HCT116 (cell line): ENCODE data around the gene RSRC1. TPM values are rescaled to one million over a fixed set of nuclear protein-coding genes. Genes with fewer than 3 reads are reported as not detected.

Source experiments
- ATAC-seq: fragments of 200-7000 bp; cut with Tn5 transposase; 2 replicates; pipeline ENCODE4 v1.9.1; 2020; ENCODE audit warnings: mild to moderate bottlenecking, moderate library complexity
- BruUV-seq: library from RNA; stranded (reverse); fragments of 400-500 nt; replicated peaks from 2 replicates; lab custom pipeline; 2021; lab: Mats Ljungman, UMichigan
- CTCF ChIA-PET: fragments of 300-600 bp; sonication (Branson Sonifier 250); formaldehyde crosslinking; loops from one replicate; lab custom pipeline; 2021; ENCODE audit warnings: antibody characterized with exemption; lab: Charles Lee
- POLR2A ChIA-PET: fragments of 300-600, 350-600 bp; sonication (Branson Sonifier 250); formaldehyde crosslinking; loops from one replicate; lab custom pipeline; 2021; ENCODE audit warnings: antibody characterized with exemption; lab: Charles Lee
- RAD21 ChIA-PET, 2 experiments: fragments of 300-600 bp; sonication (Branson Sonifier 250); formaldehyde crosslinking; loops; one replicate each; lab custom pipeline; 2023; ENCODE audit warnings: low total read pairs in 2 of 2; ENCODE audit not compliant: uncharacterized antibody in 2 of 2, unreplicated experiment in 2 of 2, low non-redundant PET in 1 of 2; lab: Charles Lee
- DNase-seq: peaks from one replicate; pipeline ENCODE4 v3.0.0-alpha.2; 2010; ENCODE audit warnings: low read depth, low spot score
- H2AFZ ChIP-seq: fragments of 200-600 bp; shearing (Covaris generic), sonication (generic); 2 replicates; pipeline ENCODE4 v1.6.1; 2017; ENCODE audit warnings: low read depth, mixed run types, mixed read lengths, antibody characterized with exemption, low read length; ENCODE audit not compliant: poor library complexity, severe bottlenecking
- H3K27ac ChIP-seq: 2 replicates; pipeline ENCODE4 v1.5.1; 2012; ENCODE audit warnings: low read depth, low read length
- H3K27me3 ChIP-seq: fragments of 200-600 bp; sonication (generic); 2 replicates; pipeline ENCODE4 v1.6.1; 2016; ENCODE audit warnings: mixed run types, low read length, mixed read lengths; ENCODE audit not compliant: insufficient read depth
- H3K36me3 ChIP-seq, 2 experiments: fragments of 200-500 bp in 1 of 2; fragments of 200-600 bp in 1 of 2; sonication (Bioruptor generic) in 1 of 2; sonication (generic) in 1 of 2; 2 replicates each; pipeline versions ENCODE4 v1.5.1 to v1.6.1; 2014 to 2016; ENCODE audit warnings: low read length in 2 of 2, inconsistent platforms in 1 of 2, mixed read lengths in 1 of 2, mixed run types in 1 of 2; ENCODE audit not compliant: insufficient read depth in 2 of 2, control insufficient read depth in 1 of 2
- H3K4me1 ChIP-seq, 2 experiments: fragments of 200-600 bp in 1 of 2; sonication (generic) in 1 of 2; 2 replicates each; pipeline versions ENCODE4 v1.5.1 to v1.6.1; 2012 to 2017; ENCODE audit warnings: low read length in 2 of 2, inconsistent platforms in 1 of 2, mild to moderate bottlenecking in 1 of 2, mixed read lengths in 1 of 2, mixed run types in 1 of 2, moderate library complexity in 1 of 2; ENCODE audit not compliant: insufficient read depth in 2 of 2, control insufficient read depth in 1 of 2
- H3K4me2 ChIP-seq: fragments of 200-600 bp; sonication (generic); 2 replicates; pipeline ENCODE4 v1.6.1; 2017; ENCODE audit warnings: mixed run types, low read length, mixed read lengths
- H3K4me3 ChIP-seq, 2 experiments: fragments of 200-600 bp in 1 of 2; sonication (generic) in 1 of 2; replicated peaks in 1 of 2; 2 replicates each; pipeline ENCODE4 v1.5.1; 2011 to 2016; ENCODE audit warnings: low read length in 2 of 2, control low read depth in 1 of 2, low read depth in 1 of 2, mild to moderate bottlenecking in 1 of 2, mixed read lengths in 1 of 2, mixed run types in 1 of 2
- H3K79me2 ChIP-seq: fragments of 200-600 bp; sonication (generic); 2 replicates; pipeline ENCODE4 v1.6.1; 2017; ENCODE audit warnings: mild to moderate bottlenecking, mixed run types, low read length, moderate library complexity, mixed read lengths; ENCODE audit not compliant: insufficient read depth
- H3K9ac ChIP-seq: fragments of 200-600 bp; sonication (generic); 2 replicates; pipeline ENCODE4 v1.6.1; 2016; ENCODE audit warnings: low read length, mixed read lengths
- H3K9me2 ChIP-seq: fragments of 200-600 bp; sonication (generic), shearing (Covaris generic); 2 replicates; pipeline ENCODE4 v1.6.1; 2017; ENCODE audit warnings: mixed run types, mild to moderate bottlenecking, moderate library complexity; ENCODE audit not compliant: insufficient read depth
- H3K9me3 ChIP-seq, 2 experiments: fragments of 200-500 bp in 1 of 2; fragments of 200-600 bp in 1 of 2; sonication (Bioruptor generic) in 1 of 2; sonication (generic) in 1 of 2; 2 replicates each; pipeline ENCODE4 v1.6.1; 2014 to 2017; ENCODE audit warnings: low read length in 2 of 2, mixed read lengths in 2 of 2, inconsistent platforms in 1 of 2, low read depth in 1 of 2, mild to moderate bottlenecking in 1 of 2, mixed run types in 1 of 2, moderate library complexity in 1 of 2; ENCODE audit not compliant: control insufficient read depth in 1 of 2, insufficient read depth in 1 of 2
- H4K20me1 ChIP-seq: fragments of 200-600 bp; sonication (generic), shearing (Covaris generic); 2 replicates; pipeline ENCODE4 v1.6.1; 2017; ENCODE audit warnings: mixed run types, mild to moderate bottlenecking, moderate library complexity; ENCODE audit not compliant: insufficient read depth
- ATF3 ChIP-seq: IDR thresholded peaks from 2 replicates; pipeline ENCODE4 v1.6.1; 2012
- CBX3 ChIP-seq: IDR thresholded peaks from 2 replicates; pipeline ENCODE4 v1.6.1; 2012; ENCODE audit warnings: low read depth
- CEBPB ChIP-seq: IDR thresholded peaks from 2 replicates; pipeline ENCODE4 v1.6.1; 2012; ENCODE audit warnings: low read depth
- EGR1 ChIP-seq: IDR thresholded peaks from 2 replicates; pipeline ENCODE4 v1.6.1; 2012; ENCODE audit warnings: low read depth
- ELF1 ChIP-seq: IDR thresholded peaks from 2 replicates; pipeline ENCODE4 v1.6.1; 2012; ENCODE audit warnings: low read depth, borderline replicate concordance
- EZH2phosphoT487 ChIP-seq: fragments of 200-600 bp; IDR thresholded peaks from 2 replicates; pipeline ENCODE4 v1.6.1; 2018; ENCODE audit warnings: antibody characterized with exemption, borderline replicate concordance
- FOSL1 ChIP-seq: IDR thresholded peaks from 2 replicates; pipeline ENCODE4 v1.6.1; 2012; ENCODE audit warnings: low read depth
- JUND ChIP-seq: IDR thresholded peaks from 2 replicates; pipeline ENCODE4 v1.6.1; 2012
- MAX ChIP-seq: IDR thresholded peaks from 2 replicates; pipeline ENCODE4 v1.6.1; 2012
- POLR2AphosphoS5 ChIP-seq: IDR thresholded peaks from 2 replicates; pipeline ENCODE4 v1.6.1; 2011; ENCODE audit warnings: mild to moderate bottlenecking, low read depth, low read length, moderate library complexity
- RAD21 ChIP-seq: IDR thresholded peaks from 2 replicates; pipeline ENCODE4 v1.6.1; 2012; ENCODE audit warnings: low read depth, mild to moderate bottlenecking
- SIN3A ChIP-seq: IDR thresholded peaks from 2 replicates; pipeline ENCODE4 v1.6.1; 2012; ENCODE audit warnings: low read depth
- SP1 ChIP-seq: IDR thresholded peaks from 2 replicates; pipeline ENCODE4 v1.6.1; 2012; ENCODE audit warnings: low read depth
- SRF ChIP-seq: IDR thresholded peaks from 2 replicates; pipeline ENCODE4 v1.6.1; 2012; ENCODE audit warnings: low read depth
- ZFX ChIP-seq: fragments of 450-650 bp; IDR thresholded peaks from 2 replicates; pipeline ENCODE4 v1.6.1; 2017
- ZNF274 ChIP-seq: fragments of 200-500 bp; sonication (Bioruptor generic); IDR thresholded peaks from 2 replicates; pipeline ENCODE4 v1.6.1; 2014; ENCODE audit warnings: mild to moderate bottlenecking, low read depth, low read length, inconsistent platforms
- intact Hi-C: fragments of 100-400 bp; cut with micrococcal nuclease; formaldehyde crosslinking; loops from 2 replicates; pipeline ENCODE4 v1.10.0; 2022
- total RNA-seq: library from RNA; stranded (reverse); gene quantifications from one replicate; pipeline ENCODE4 v1.2.1, GENCODE V29; 2021; ENCODE audit not compliant: unreplicated experiment

RSRC1 gene
- total RNA-seq, 1 experiment from 2014 or later: 37.1 TPM

GRCh38 chr3:158493931-158494330 lies 384.0 kb downstream of the RSRC1 start:
- no peak overlapping the region for H3K4me2 ChIP-seq
- RAD21 ChIA-PET: no interaction called here
- H3K4me1 ChIP-seq: no peaks in the 10 kb centered on the region
- H3K9ac ChIP-seq: no peak overlapping the region
- ATAC-seq: no peak
- no peaks in the 10 kb centered on the region for H3K36me3 ChIP-seq
- H4K20me1 ChIP-seq: no peaks in the 10 kb centered on the region
- H3K4me3 ChIP-seq: no peak overlapping the region
- no TSS peak for BruUV-seq
- TF ChIP-seq SP1: no peak
- TF ChIP-seq ELF1: no peak
- no peak for TF ChIP-seq ZFX
- no peak for TF ChIP-seq EGR1
- no peak for TF ChIP-seq EZH2phosphoT487
- TF ChIP-seq FOSL1: no peak
- no peak for TF ChIP-seq CEBPB
- TF ChIP-seq RAD21: no peak
- TF ChIP-seq MAX: no peak
- no peak for TF ChIP-seq CBX3
- TF ChIP-seq POLR2AphosphoS5: no peak
- no peak for TF ChIP-seq ATF3
- no peak for TF ChIP-seq SRF
- no peak for TF ChIP-seq JUND
- no peak for TF ChIP-seq ZNF274
- TF ChIP-seq SIN3A: no peak
- CTCF ChIA-PET: no interaction called here
- H2AFZ ChIP-seq: no peak overlapping the region
- H3K27me3 ChIP-seq: no peaks in the 10 kb centered on the region
- no peaks in the 10 kb centered on the region for H3K9me3 ChIP-seq
- no peak for DNase-seq
- no peaks in the 10 kb centered on the region for H3K9me2 ChIP-seq
- POLR2A ChIA-PET: no interaction called here
- H3K27ac ChIP-seq: no peak overlapping the region
- intact Hi-C loops: no loop called here
- no peaks in the 10 kb centered on the region for H3K79me2 ChIP-seq
